Psoas muscle (tissue), 8 donors: ENCODE measurements around the gene ENTR1. TPM values are rescaled to one million over a fixed set of nuclear protein-coding genes. Genes with fewer than 3 reads are reported as not detected.

Experiments used
- ATAC-seq, 4 donors: fragments of 200-7000 bp; cut with Tn5 transposase; one replicate each; pipeline ENCODE4 v1.9.1; 2020; ENCODE audit warnings: moderate library complexity in 3 of 4, mild to moderate bottlenecking in 2 of 4
- DNase-seq, 2 donors: peaks; one replicate each; pipeline ENCODE4 v3.0.0-alpha.2; 2020
- H3K27ac ChIP-seq: fragments of 200-600 bp; one replicate; pipeline ENCODE4 v1.8.0; 2022
- H3K27me3 ChIP-seq, 3 donors: fragments of 200-600 bp in 1 of 3; one replicate each; pipeline versions ENCODE4 v1.6.1 to v1.8.0; 2013 to 2022; ENCODE audit warnings: low read length in 2 of 3, mild to moderate bottlenecking in 2 of 3, moderate library complexity in 1 of 3; ENCODE audit not compliant: insufficient read depth in 3 of 3
- H3K36me3 ChIP-seq, 2 donors: fragments of 200-600 bp in 1 of 2; one replicate each; pipeline versions ENCODE4 v1.6.1 to v1.8.0; 2013 to 2022; ENCODE audit warnings: low read depth in 1 of 2, mild to moderate bottlenecking in 1 of 2, moderate library complexity in 1 of 2; ENCODE audit not compliant: insufficient read depth in 1 of 2
- H3K4me1 ChIP-seq: fragments of 200-600 bp; one replicate; pipeline ENCODE4 v1.8.0; 2022
- H3K4me3 ChIP-seq: fragments of 200-600 bp; one replicate; pipeline ENCODE4 v1.8.0; 2022; ENCODE audit warnings: mild to moderate bottlenecking
- H3K9me3 ChIP-seq: fragments of 200-600 bp; one replicate; pipeline ENCODE4 v1.8.0; 2022
- CTCF ChIP-seq: fragments of 200-600 bp; IDR thresholded peaks from one replicate; pipeline ENCODE4 v1.8.0; 2022; ENCODE audit warnings: antibody characterized with exemption
- WGBS, 3 donors: extraction: QIAGEN DNeasy Blood & Tissue Kit; methylation state at CpG; one replicate each; pipeline versions ENCODE4 v1.1.6 to v1.1.7; 2013; 5-methylcytosine and 5-hydroxymethylcytosine counted together
- intact Hi-C, 2 donors: fragments of 100-400 bp; cut with DNase I; formaldehyde crosslinking; loops; one replicate each; pipeline versions ENCODE4 v1.11.0 to v1.14.2; 2022
- polyA plus RNA-seq, 3 donors: library from polyadenylated mRNA; stranded (reverse); fragments of 200-250 nt; gene quantifications; one replicate each; pipeline ENCODE4 v1.2.3, GENCODE V29; 2013
- total RNA-seq, 4 donors: library from RNA; stranded (reverse); fragmentation: NEBNext Ultra II Directional in 2 of 4; extraction: Animal tissue kit (Norgen Biotek cat#: 25700) in 2 of 4; gene quantifications; one replicate each; pipeline versions ENCODE4 v1.2.1 to v1.2.4, GENCODE V29; 2021 to 2023
- donor health status: healthy with polysubstance abuse.
- donor health status: DM: no; HTN: no; CAD: no; lungs with moderate emphysema.
- donor health status: Bipolar disorder and iron deficiency.
- donor health status: healthy.
- donor health status: DM: yes; HTN: yes; CAD: no.
- donor health status: DM: no; HTN: no; CAD: no.
- donor health status: DM: no; HTN: no; CAD: no.
- donor health status: DM: yes; HTN: yes; CAD: no.

Gene ENTR1
- total and polyA plus RNA-seq, 7 donors: 16.0 to 53.0 (median 34.2) TPM

- ATAC-seq: no peak
- no peak for TF ChIP-seq CTCF
- intact Hi-C loops: no loop called here
- H3K27me3 ChIP-seq: no peaks in the 10 kb centered on the region
- peaks cover 0 to 6% of the 10 kb centered on the region in 2 donors for H3K36me3 ChIP-seq
- DNase-seq: no peak
- WGBS, 3 donors: 82 to 87% (median 83%) methylated on average over 22 to 29 of the region's 29 CpGs
- H3K4me1 ChIP-seq: peaks cover 6% of the 10 kb centered on the region
- H3K4me3 ChIP-seq: no peak overlapping the region
- H3K27ac ChIP-seq: no peak overlapping the region
- H3K9me3 ChIP-seq: no peaks in the 10 kb centered on the region
These were observed 52.4 kb downstream of the ENTR1 start for GRCh38 chr9:136358016-136358415.

- H3K36me3 ChIP-seq: peaks cover 0 to 6% of the 10 kb centered on the region in 2 donors
- no peaks in the 10 kb centered on the region for H3K27me3 ChIP-seq
- no peaks in the 10 kb centered on the region for H3K9me3 ChIP-seq
- WGBS, 3 donors: 82 to 86% (median 85%) methylated on average over 22 of the region's 22 CpGs
- no peak for ATAC-seq
- no peak overlapping the region for H3K27ac ChIP-seq
- intact Hi-C loops: no loop called here
- no peak for DNase-seq
- H3K4me1 ChIP-seq: no peaks in the 10 kb centered on the region
- H3K4me3 ChIP-seq: no peak overlapping the region
- no peak for TF ChIP-seq CTCF
These were observed 53.1 kb downstream of the ENTR1 start for GRCh38 chr9:136357202-136357725.

GRCh38 chr9:136355616-136356557, 54.5 kb downstream of the ENTR1 start:
- WGBS, 3 donors: 72 to 78% (median 73%) methylated on average over 49 to 54 of the region's 54 CpGs
- intact Hi-C loops: no loop called here
- H3K4me1 ChIP-seq: no peaks in the 10 kb centered on the region
- no peak for DNase-seq
- H3K4me3 ChIP-seq: no peak overlapping the region
- no peak for ATAC-seq
- no peak for TF ChIP-seq CTCF
- no peak overlapping the region for H3K27ac ChIP-seq
- H3K9me3 ChIP-seq: no peaks in the 10 kb centered on the region
- H3K36me3 ChIP-seq: peaks cover 0 to 6% of the 10 kb centered on the region in 2 donors
- H3K27me3 ChIP-seq: no peaks in the 10 kb centered on the region

- no peak overlapping the region for H3K27ac ChIP-seq
- WGBS, 3 donors: 48 to 53% (median 50%) methylated on average over 13 to 17 of the region's 17 CpGs
- intact Hi-C loops: no loop called here
- ATAC-seq: peak in 3 of 4 donors; percentile 20 to 36 (median 22)
- H3K27me3 ChIP-seq: peaks cover 0 to 10% (median 0%) of the 10 kb centered on the region in 3 donors
- no peaks in the 10 kb centered on the region for H3K4me1 ChIP-seq
- no peak overlapping the region for H3K4me3 ChIP-seq
- no peak for TF ChIP-seq CTCF
- H3K36me3 ChIP-seq: peaks cover 0 to 6% of the 10 kb centered on the region in 2 donors
- H3K9me3 ChIP-seq: no peaks in the 10 kb centered on the region
- no peak for DNase-seq
These were observed 55.8 kb downstream of the ENTR1 start for GRCh38 chr9:136354592-136355085.
